A673 (cell line): ENCODE measurements around the gene MT1G. TPM values are rescaled to one million over a fixed set of nuclear protein-coding genes. Genes with fewer than 3 reads are reported as not detected.
A peak's percentile ranks its signal among the peaks of the same experiment; 100 is the strongest.

ENCODE experiments used
- BruUV-seq: library from RNA; stranded (reverse); fragments of 400-500 nt; replicated peaks from 2 replicates; lab custom pipeline; 2021; lab: Mats Ljungman, UMichigan
- CTCF ChIA-PET: fragments of 300-600 bp; sonication (Branson Sonifier 250); formaldehyde crosslinking; loops from one replicate; lab custom pipeline; 2022; ENCODE audit warnings: antibody characterized with exemption; lab: Charles Lee
- POLR2A ChIA-PET: fragments of 300-600 bp; sonication (Branson Sonifier 250); formaldehyde crosslinking; loops from one replicate; lab custom pipeline; 2022; ENCODE audit warnings: antibody characterized with exemption; ENCODE audit not compliant: low non-redundant PET; lab: Charles Lee
- DNase-seq: peaks from one replicate; pipeline ENCODE4 v3.0.0-alpha.2; 2015; ENCODE audit warnings: low spot score
- H3K27ac ChIP-seq: fragments of 200-600 bp; sonication (generic); 2 replicates; pipeline ENCODE4 v1.5.1; 2016; ENCODE audit warnings: mixed run types, low read depth, mild to moderate bottlenecking, mixed read lengths, antibody characterized with exemption, low read length; ENCODE audit not compliant: poor library complexity, severe bottlenecking
- H3K27me3 ChIP-seq: fragments of 200-600 bp; sonication (generic); replicated peaks from 2 replicates; pipeline ENCODE4 v1.6.1; 2017; ENCODE audit warnings: mixed run types, low read depth, mild to moderate bottlenecking, mixed read lengths, antibody characterized with exemption, low read length; ENCODE audit not compliant: insufficient read depth, poor library complexity
- H3K36me3 ChIP-seq: fragments of 200-600 bp; sonication (generic); 2 replicates; pipeline ENCODE4 v1.6.1; 2016; ENCODE audit warnings: mixed run types, mild to moderate bottlenecking, mixed read lengths, antibody characterized with exemption, low read length; ENCODE audit not compliant: insufficient read depth, poor library complexity, severe bottlenecking
- H3K4me1 ChIP-seq: fragments of 200-600 bp; sonication (generic); 2 replicates; pipeline ENCODE4 v1.6.1; 2017; ENCODE audit warnings: mixed run types, mild to moderate bottlenecking, mixed read lengths, antibody characterized with exemption, low read length; ENCODE audit not compliant: insufficient read depth, poor library complexity, severe bottlenecking
- H3K4me3 ChIP-seq: fragments of 200-600 bp; sonication (generic); 2 replicates; pipeline ENCODE4 v1.5.1; 2016; ENCODE audit warnings: low read depth, mixed run types, mild to moderate bottlenecking, mixed read lengths, low read length; ENCODE audit not compliant: poor library complexity, severe bottlenecking
- H3K9me3 ChIP-seq: fragments of 200-600 bp; sonication (generic); 2 replicates; pipeline ENCODE4 v1.6.1; 2016; ENCODE audit warnings: mixed run types, low read depth, mild to moderate bottlenecking, mixed read lengths, antibody characterized with exemption, low read length; ENCODE audit not compliant: poor library complexity, severe bottlenecking
- EZH2 ChIP-seq: fragments of 200-600 bp; sonication (generic); IDR thresholded peaks from 2 replicates; pipeline ENCODE4 v1.6.1; 2017; ENCODE audit warnings: borderline replicate concordance, low read depth, mild to moderate bottlenecking, mixed read lengths, antibody characterized with exemption, low read length; ENCODE audit not compliant: poor library complexity, severe bottlenecking
- intact Hi-C: fragments of 100-400 bp; cut with micrococcal nuclease; formaldehyde crosslinking; loops from one replicate; pipeline ENCODE4 v1.10.0; 2022; ENCODE audit not compliant: unreplicated experiment
- total RNA-seq: library from RNA; stranded (reverse); gene quantifications from 2 replicates; pipeline ENCODE4 v1.2.3, GENCODE V29; 2021
- TF ChIP-seq, protein P1 (sequence below): fragments of 300-800, 200-600 bp; sonication (generic); conservative IDR thresholded peaks from 2 replicates; pipeline ENCODE4 v1.5.1; 2017; ENCODE audit warnings: low read depth, mild to moderate bottlenecking, antibody characterized with exemption, low read length, moderate library complexity, mixed read lengths

MT1G gene
- total RNA-seq, 1 experiment from 2014 or later: 48.8 TPM

DNA sequence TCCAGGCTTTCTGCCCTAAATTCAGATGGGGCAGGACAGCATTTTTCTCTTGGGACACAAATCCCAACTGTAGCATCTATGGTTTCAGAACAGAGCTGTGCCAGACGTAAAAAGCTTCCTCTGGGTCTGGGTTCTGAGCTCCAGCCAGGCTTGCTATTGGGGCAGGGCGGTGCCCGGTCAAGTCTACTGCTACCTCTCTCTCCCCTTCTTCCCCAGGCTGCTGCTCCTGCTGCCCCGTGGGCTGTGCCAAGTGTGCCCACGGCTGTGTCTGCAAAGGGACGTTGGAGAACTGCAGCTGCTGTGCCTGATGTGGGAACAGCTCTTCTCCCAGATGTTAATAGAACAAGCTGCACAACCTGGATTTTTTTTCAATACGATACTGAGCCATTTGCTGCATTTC is 34.3 kb downstream of the MT1G start:
- Histone ChIP-seq H3K36me3 (no peaks in the 10 kb centered on the region), H3K27me3 (peaks cover 66% of the 10 kb centered on the region), H3K4me3 (no peak overlapping the region), H3K27ac (no peak overlapping the region), H3K4me1 (no peaks in the 10 kb centered on the region), H3K9me3 (no peaks in the 10 kb centered on the region)
- POLR2A ChIA-PET: no interaction called here
- DNase-seq: no peak
- CTCF ChIA-PET: interaction anchor here (0.7 kb wide), 1 partner anchor 137 kb away, joined by 3 read pairs; no protein-coding TSS in a partner anchor
- intact Hi-C loops: no loop called here
- BruUV-seq: no TSS peak
- TF ChIP-seq, protein P1, sequence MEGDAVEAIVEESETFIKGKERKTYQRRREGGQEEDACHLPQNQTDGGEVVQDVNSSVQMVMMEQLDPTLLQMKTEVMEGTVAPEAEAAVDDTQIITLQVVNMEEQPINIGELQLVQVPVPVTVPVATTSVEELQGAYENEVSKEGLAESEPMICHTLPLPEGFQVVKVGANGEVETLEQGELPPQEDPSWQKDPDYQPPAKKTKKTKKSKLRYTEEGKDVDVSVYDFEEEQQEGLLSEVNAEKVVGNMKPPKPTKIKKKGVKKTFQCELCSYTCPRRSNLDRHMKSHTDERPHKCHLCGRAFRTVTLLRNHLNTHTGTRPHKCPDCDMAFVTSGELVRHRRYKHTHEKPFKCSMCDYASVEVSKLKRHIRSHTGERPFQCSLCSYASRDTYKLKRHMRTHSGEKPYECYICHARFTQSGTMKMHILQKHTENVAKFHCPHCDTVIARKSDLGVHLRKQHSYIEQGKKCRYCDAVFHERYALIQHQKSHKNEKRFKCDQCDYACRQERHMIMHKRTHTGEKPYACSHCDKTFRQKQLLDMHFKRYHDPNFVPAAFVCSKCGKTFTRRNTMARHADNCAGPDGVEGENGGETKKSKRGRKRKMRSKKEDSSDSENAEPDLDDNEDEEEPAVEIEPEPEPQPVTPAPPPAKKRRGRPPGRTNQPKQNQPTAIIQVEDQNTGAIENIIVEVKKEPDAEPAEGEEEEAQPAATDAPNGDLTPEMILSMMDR: no peak
- no peak for TF ChIP-seq EZH2

DNA sequence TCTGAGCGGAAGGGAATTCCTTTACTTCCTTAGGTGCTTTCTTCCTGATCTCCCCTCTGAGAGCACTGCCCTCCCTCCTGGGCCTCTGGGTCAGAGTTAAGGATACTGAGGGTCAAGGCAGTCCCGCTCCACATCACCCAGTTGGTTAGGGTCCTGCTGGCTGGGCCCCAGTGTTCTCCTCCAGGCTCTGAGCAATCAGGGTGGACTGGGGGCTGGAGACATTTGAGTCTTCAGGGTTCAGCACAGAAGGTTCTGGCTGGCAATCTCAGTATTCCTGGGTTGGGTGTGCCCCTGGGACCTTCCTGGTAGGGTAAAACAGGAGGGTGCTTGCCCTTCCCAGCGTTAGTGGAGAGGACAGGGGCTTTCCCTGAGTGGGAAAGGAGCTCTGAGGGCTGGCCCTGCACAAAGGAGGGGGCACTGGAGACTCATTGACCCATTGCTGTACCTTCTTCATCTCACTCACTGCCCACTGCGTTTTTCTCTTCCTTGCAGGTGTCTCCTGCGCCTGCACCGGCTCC is 35.0 kb downstream of the MT1G start:
- Histone ChIP-seq H3K36me3 (no peaks in the 10 kb centered on the region), H3K4me1 (no peaks in the 10 kb centered on the region), H3K9me3 (no peaks in the 10 kb centered on the region), H3K27ac (no peak overlapping the region), H3K27me3 (peaks cover 59% of the 10 kb centered on the region), H3K4me3 (peak overlapping the region; percentile 23)
- no peak for DNase-seq
- TF ChIP-seq, protein P1: no peak
- no peak for TF ChIP-seq EZH2
- ChIA-PET POLR2A (no interaction called here), CTCF (no interaction called here)
- BruUV-seq: no TSS peak
- intact Hi-C loops: no loop called here

DNA sequence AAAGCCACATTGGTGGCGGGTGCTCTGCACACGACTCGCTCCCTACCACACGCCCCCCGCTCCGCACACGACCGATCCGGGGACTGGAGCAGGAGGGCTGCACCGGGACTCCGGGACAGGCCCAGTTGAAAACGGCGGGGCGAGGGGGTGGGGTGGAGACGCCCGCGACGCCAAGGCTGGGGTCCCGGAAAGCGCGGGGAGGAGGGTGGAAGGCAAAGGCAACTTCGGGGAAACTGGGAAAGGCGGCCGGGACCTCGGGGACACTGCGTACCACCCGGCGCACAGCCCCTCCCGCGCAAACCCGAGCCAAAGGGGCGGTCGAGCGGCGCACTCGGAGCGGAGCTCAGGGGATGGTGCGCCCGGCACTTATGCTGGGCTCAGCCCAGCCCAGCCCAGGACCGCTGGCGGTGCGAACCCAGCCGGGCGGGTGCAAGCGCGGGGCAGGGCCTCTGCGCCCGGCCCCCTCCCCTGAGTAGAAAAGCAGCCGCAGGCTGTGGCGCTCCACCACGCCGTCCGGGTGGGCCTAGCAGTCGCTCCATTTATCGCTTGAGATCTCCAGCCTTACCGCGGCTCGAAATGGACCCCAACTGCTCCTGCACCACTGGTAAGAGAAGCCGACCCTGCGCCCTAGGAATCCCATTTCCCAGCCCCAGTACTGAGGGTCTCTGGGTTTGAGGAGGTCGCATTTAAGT is 35.6 kb downstream of the MT1G start, which contains the start of gene MT1M:
Gene MT1M, plus strand, starts transcription at position 504 of the 692 bp plus-strand sequence. Its CDS starts 73 bp downstream, at position 577.
- DNase-seq: no peak
- intact Hi-C loops: no loop called here
- ChIA-PET POLR2A (no interaction called here), CTCF (no interaction called here)
- H3K27ac ChIP-seq: no peak within 1 kb of the TSS
- peaks cover 2% of the 10 kb centered on the region for H3K4me1 ChIP-seq
- no TSS peak for BruUV-seq
- TF ChIP-seq EZH2: no peak
- TF ChIP-seq, protein P1: no peak
- peak within 1 kb of the TSS; percentile 23 for H3K4me3 ChIP-seq
- H3K27me3 ChIP-seq: peaks cover 53% of the 10 kb centered on the region
- no peaks in the 10 kb centered on the region for H3K9me3 ChIP-seq
- no peaks in the 10 kb centered on the region for H3K36me3 ChIP-seq
